ENCODE results near the gene CSPG4. TPM values are rescaled to one million over a fixed set of nuclear protein-coding genes. Genes with fewer than 3 reads are reported as not detected.
"Not testable (repeated sequence)": the region's sequence is repeated elsewhere in the genome, so short reads cannot be mapped to it uniquely, and the experiment has no call there.

CSPG4 gene
- polyA plus RNA-seq, 1 donor, result 6.4 TPM

DNA sequence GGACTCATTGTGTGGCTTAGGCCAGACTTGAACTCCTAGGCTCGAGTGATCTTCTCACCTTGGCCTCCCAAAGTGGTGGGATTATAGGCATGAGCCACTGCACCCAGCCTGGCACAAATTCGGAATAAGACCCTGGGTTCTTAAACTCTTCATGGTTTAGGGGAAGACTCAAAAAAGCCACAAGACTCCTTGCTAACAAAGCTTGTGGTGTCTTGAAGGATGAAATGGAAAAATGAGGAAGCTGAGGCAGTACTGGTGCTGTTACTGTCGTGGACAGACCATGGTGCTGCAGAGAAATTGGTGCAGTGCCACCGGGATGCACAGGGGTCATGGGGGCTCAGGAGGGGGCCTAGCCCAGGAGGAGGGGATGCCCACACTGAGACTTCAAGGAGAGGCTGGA is 20.3 kb downstream of the CSPG4 start:
- not testable (repeated sequence) for DNase-seq

DNA sequence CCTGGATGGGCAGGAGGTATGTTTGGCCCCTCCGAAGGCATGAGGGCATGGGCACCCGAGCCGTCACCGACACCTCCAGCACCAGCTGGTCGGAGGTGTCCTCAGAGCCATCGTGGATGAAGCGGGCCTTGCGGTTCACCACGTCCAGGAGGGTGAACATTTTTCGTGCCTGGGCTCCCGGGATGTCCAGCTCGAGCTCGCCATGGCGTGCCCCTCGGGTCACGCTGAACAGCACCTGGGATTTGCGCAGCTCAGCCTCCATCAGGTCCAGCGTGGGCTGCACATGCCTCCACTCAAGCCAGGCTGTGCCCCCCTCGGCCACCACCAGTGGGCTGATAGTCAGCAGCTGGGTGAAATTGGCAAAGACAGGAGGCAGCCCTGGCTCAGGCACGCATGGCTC is 23.2 kb downstream of the CSPG4 start:
- not testable (repeated sequence) for DNase-seq

DNA sequence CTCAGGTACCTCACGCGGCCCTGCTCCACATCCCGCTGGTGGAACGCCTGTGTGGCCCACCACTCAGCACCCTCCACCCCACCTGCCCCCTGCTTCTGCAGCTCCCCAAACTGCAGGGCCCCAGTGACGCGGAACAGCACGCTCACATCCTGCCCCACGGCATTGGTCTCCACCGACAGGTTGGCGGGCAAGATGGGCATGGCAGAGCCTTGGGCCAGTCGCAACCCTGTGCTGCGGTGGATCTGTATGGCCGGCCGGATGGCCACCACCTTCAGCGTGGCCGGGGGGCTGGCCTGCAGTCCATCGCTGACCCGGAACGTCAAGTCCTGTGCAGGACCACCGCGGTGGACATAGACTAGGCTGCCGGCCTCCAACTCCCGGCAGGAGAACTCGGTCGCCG is 23.8 kb downstream of the CSPG4 start:
- no peak for DNase-seq

DNA sequence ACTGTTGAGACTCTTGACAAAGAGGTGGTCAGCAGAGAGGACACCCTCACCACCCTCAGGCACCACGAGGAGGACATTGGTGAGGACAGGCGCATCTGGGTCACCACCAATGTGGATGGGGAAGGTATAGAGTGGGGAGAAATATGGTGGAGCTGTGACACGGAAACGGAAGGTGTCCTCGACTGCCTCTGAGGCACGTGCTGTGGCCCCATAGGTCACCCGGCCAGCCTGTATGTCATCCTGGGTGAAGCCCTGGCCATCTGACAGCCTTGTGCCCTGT is 24.4 kb downstream of the CSPG4 start:
- no peak for DNase-seq

DNA sequence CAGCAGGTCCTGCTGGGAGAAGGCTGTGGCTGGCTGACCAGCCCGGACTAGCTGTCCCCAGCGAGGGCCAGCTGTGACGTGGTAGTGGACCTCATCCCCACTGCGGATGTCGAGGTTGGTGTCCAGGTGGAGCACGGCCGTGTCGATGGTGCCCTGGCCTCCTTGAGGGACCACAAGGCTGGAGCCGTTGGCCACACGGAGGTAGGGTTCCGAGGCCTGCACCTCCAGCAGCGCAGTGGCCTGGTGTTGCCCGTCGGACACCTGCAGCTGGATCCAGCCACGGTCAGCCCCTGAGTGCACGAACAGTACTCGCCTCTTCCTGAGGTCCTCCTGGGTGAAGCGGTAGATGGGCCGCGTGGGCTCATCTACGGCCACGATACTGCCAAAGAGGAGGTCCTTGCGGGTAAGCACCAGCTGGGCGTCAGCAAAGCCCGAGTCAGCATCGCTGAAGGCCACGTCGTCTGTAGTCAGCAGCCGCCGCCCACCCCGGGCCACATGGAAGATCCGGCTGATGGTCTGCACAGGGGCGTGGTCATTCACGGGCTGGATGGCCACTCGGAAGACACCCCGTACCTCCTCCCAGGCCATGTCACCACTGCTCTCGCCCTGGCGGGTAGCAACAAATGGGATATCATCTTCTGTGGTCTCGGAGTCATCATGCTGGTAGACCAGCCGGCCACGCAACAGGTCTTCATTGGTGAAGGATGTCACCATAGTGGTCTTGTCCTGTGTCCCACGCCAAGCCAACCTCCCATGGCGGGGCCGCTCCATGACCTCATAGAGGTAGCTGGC is 25.0 kb downstream of the CSPG4 start:
- DNase-seq, result no peak

DNA sequence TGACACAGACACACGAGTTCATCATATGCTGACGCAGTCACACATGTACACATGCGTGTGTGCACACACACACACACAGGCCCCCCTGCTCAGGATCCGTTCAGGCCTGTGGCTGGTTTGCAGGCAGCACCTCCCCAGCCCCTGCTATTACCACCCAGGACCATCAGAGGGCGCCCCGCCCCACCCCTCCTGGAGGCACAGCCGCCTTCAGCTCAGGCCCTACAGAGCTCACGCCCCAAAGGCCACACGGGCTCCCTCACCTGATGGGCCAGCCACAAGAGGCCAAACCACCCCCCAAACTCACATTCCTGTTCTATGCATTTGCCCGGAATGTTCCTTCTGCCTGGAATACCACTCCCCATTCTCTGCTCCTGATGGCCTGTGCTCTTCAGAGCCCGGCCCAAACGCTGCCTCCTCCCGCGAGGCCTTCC is 26.4 kb downstream of the CSPG4 start:
- DNase-seq, result peak; percentile 53

DNA sequence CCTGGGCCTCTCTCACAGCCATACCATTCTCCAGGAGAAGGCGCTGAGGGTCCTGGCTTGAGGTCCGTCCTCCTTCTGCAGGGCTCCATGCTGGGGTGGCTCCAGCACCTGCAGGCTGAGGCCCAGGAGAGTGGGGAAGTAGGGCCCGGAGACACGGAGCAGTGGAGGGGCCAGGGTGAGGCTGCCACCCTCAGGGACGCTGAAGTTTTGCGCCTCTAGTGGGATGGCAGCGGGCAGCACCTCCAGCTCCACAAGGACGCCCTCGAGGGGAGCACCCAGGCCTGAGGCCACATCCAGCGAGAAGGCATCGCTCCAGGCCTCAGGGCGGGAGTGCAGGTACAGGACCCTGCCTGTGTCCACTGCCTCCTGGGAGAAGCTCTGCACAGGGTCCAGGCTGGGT is 27.5 kb downstream of the CSPG4 start:
- DNase-seq, result no peak

DNA sequence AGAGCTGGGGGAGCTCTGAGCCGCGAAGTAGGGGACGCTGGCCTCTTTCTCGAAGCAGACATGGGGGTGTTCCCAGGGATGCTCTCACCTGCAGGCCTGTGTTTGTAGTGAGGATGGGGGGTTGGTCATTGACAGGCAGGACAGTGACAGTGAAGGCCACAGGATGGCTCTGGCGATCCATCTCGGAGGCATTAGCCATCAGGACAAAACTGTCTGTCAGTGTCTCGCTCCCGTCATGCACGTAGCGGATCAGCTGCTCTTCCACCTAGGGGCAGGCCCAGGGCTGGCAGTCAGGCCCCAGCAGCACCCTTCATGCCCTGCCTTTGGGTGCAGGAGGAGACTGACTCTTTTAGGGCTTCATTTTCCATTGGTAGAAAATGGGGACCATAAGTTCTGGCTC is 28.0 kb downstream of the CSPG4 start:
- DNase-seq, result no peak

DNA sequence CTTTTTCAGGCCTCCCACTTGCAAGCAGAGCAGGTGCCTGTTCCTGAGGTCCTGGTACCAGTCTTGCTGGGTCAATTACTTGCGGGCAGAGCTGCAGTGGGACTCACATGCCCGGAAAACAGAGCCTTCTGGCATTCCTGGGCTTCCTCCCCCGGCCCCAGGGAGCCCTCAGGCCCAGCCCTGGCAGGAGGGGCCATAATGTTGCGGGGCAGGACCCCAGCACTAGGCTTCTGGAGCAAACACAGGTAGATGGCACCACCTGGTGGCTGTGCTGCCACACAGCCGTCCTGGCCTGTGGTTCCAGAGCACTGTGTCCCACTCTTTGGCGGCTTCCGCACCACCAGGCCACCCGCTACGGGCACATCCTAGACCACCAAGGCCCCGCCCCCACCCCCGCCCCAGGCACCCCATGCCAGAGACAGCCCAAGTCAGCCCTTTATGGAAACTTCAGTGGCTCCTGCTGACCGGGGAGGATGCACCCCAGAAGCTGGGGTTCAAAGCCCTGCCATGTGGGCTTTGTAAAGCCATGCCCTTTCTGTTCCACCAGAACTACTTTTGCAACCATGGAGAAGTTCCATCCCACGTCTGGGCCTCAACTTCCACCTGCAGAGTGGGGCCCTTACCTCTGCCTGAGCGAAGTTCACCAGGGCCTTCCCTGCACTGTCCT is 28.9 kb downstream of the CSPG4 start:
- DNase-seq, result peak; percentile 57

DNA sequence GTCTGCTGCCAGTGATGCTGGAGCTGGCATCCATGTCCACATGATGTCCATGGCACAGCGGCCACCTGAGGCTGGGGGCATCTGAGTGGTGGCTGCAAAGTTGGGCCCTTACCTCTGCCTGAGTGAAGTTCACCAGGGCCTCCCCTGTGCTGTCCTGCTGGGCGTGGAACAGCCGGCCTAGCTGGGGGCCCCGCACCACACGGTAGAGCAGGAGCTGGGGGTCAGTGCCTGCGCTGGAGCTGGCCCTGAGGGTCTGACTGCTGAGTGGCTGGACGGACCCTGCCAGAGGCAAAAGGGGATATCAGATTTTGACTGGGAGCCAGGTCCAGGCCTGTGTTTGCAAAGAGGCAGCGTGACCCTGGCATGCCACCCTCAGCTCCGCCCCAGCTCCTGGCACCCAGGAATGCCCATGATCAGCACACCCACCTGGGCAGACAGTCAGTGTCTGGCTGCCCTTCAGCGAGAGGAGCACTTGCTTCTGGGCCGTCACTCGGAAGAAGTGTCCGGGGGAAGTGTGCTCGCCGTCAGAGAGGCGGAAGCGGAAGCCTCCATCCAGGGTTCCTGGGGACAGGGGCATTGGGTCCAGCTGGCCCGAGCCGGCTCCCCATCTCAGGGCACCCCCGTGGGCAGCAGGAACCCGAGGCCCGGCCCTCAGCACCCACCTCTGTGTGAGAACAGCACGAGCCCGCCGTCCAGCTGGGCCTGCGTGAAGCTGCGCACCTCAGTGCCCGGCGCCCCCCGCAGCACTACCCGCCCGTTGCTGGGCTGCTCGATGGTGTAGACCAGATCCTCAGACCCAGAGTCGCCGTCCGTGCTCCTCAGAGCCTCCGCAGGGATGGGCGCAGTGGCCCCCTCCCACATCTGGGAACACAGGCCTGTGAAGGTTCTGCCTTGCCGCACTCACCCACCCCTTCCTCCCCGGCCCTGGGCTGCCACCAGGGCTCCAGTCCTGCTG is 30.2 kb downstream of the CSPG4 start:
- DNase-seq, result no peak

DNA sequence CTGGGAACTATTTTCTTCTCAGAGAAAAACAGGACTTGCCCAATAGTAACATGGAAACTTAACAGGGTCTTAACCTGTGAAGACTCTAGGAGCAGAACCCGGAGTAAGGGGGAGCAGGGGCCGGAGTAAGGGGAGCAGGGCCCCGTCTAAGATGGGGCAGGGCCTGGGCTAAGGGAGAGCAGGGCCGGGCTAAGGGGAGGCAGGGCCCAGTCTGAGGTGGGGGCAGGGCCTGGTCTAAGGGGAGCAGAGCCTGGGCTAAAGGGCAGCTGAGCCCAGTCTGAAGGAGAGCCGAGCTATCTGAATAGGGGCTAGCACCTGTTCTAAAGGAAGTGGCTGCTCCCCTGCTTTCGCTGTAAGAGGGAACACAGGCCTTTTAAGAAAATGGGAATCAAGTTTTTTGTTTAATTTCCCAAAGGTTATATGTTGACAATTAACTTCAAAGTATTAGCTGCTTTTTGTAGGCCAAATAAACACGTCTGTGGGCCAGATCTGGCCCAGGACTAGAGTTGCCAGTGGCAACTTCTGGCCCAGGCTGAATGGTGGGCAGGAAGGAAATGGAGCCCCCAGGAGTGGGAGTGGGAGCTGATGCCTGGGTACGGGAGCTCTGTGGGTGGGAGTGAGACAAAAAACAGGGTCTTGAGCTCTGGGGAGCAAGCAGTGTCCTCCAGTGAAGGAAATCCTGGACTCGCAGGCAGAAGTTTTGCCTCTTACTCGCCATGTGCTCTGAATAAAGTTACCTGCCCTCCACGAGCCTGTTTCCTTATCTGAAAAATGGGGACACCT is 32.5 kb downstream of the CSPG4 start:
- no peak for DNase-seq

DNA sequence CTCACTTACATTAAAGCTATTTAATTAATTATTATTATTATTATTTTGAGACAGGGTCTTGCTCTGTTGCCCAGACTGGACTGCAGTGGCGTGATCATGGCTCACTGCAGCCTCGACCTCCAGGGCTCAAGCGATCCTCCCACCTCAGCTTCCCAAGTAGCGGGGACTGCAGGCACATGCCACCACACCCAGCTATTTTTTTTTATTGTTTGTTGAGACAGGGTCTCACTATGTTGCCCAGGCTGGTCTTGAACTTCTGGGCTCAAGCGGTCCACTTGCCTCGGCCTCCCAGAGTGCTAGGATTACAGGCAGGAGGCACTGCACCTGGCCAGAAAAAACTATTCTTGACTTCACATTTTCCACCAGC is 34.3 kb downstream of the CSPG4 start:
- not testable (repeated sequence) for DNase-seq

DNA sequence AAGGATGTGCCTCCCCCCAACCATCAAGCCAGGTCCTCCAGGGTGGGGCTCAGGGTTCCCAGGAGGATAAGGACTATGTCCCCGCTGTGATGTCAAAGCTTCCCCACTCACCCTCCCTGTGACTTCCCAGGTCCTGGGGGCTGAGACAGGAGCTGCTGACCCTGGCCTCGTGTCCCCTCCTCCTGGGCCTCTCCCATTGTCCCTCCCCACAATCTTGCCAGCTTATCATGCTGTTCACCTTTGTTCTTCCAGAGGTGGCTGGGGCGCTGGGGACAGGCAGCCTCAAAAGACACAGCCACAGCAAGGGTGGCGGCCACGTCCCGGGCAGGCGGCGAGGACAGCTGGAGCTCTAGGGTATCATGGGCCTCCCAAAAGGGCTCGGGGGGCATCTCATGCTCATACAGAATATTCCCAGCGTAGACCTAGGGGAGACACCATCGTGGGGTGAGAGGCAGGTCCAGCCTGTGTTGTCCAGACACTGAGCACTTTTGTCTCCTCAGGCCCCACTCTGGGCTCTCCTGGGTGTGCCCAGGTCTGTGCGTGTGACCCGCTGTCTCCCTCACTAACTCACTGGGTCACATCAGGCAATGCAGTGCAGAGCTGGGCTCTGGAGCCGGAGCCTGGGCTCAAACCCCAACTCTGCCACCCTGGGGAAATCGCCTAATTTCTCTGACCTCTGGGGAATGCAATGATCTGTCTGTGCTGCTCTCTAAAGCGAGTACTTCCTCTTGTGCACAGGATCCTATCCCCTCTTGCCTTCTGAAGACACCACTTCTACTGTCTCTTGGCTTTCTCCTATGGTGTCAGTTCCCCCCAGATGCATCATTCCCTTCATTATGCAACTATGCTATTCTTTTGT is 35.0 kb downstream of the CSPG4 start:
- no peak for DNase-seq

DNA sequence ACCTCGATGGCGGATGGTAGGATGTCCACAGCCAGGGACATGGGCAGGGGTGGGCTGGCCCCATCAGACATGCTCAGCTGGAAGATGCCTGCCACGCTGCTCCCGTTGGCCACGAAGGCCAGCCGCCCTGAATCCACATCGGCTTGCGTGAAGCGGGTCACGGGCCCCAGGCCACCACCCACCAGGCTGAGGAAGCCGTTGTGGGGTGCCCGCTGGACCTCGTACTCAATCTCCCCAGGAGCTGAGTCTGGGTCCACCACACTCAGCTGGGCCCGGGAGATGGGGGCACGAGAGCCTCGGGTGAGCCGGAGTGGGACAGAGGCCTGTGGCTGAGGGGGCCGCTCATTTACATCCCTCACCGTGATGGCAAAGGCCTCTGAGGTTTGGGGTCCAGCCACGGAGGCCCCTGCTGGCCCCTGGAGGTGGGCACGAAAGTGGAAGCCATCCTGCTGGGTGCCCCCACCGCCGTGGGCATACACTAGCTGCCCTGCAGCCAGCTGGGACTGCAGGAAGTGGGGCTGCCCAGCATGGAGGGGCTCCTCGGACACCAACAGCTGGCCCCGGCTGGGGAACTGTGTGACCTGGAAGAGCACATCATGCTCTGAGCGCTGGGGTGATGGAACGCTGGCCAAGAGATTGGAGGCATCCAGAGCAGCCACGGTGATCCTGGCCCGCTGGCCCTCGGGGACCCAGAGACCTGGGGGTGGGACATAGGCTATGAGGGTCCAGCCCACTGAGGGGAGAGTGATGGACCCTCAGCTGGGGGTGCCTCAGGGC is 35.8 kb downstream of the CSPG4 start:
- no peak for DNase-seq

DNA sequence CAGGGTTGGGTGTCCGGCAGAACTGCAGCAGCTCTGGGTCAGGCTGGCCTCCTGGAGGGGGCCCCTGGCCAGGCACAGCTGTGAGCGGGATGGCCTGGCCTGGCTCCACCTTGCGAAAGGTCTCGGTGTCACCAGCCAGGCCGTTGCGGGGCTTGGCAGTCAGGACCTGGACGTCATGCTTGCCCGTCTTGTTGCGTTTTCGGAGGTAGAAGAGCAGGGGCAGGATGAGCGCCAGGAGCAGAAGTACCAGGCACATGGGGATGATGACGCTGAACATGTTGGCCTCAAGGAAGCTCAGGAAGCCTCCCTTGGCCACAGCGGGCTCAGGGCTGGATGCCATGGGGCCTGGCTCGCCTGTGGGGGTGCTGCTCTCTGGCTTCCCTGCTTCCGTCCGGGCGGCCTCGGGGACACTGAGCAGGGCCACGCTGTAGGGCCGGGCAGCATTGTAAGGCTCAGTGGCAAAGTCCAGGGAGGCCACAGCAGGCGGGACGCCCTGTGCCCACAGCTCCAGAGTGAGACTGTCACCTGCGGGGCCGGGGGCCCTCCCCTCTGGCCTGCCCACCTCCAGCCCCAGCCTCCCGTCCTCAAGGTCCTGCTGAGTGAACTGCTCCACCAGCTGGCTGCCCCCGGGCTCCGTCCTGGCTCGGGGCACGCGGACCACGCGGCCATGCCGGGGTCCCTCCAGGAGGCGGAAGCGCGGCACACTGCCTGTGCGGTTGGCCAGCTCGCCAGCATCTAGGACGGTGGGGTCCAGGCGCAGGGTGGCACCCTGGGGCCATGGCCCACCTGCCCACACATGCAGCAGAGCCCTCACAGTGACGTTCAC is 36.9 kb downstream of the CSPG4 start:
- no peak for DNase-seq

DNA sequence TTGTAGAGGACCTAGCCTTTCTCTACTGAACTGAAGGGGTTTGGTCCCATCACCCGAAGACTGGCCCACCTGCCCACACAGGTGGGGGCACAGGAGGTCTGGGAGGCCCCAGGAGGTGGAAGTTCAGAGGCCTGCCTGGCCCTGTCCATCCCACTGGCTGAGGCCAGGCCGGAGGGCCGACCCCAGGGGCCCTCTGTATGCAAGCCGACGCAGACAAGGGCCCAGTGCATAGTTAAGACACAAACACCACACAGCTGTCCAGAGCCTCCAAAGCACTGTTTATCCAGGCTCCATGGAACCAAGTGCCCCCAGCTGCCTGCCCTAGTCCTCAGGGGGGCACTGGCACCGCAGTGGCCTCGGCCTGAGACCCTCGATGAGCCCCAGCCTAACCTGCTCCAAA is 38.3 kb downstream of the CSPG4 start:
- DNase-seq, result no peak

DNA sequence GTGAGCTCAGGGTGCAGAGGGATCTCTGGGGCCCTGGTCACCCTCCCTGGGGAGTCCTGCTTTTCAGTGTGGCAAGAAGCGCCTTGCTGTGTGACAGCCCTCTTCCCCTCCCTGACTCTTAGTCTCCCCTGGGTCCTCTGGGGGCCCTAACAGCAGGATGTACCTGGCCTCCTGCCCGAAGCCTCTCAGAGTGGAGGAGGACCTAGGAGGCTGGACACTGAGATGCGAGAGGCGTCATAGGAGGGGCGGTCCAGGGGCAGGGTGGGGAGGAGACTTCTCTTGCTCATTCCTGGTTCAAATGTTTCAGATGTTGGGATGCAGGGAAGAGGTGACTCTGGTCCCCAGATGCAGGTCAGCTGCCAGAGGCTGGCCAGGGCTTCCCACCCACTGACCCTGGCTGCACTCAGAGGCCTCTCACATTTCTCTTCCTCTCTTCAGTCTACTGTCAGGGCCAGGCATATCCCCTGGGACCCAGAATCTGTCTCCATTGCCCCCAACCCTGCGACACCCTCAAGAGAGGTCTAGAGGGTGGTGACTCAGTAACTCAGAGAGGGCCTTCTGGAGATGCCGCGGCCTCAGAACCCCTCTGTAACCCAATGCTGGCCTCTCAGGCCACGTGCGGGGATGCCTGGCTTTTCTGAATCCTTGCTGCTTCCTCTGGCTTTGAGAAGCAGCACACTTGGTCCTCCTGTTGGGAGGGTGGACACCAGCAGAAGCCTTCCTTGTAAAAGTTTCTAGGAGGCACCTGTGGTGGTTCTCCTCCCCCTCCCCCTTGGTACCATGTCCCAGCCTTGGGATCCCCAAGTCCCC is 39.0 kb downstream of the CSPG4 start:
- no peak for DNase-seq

DNA sequence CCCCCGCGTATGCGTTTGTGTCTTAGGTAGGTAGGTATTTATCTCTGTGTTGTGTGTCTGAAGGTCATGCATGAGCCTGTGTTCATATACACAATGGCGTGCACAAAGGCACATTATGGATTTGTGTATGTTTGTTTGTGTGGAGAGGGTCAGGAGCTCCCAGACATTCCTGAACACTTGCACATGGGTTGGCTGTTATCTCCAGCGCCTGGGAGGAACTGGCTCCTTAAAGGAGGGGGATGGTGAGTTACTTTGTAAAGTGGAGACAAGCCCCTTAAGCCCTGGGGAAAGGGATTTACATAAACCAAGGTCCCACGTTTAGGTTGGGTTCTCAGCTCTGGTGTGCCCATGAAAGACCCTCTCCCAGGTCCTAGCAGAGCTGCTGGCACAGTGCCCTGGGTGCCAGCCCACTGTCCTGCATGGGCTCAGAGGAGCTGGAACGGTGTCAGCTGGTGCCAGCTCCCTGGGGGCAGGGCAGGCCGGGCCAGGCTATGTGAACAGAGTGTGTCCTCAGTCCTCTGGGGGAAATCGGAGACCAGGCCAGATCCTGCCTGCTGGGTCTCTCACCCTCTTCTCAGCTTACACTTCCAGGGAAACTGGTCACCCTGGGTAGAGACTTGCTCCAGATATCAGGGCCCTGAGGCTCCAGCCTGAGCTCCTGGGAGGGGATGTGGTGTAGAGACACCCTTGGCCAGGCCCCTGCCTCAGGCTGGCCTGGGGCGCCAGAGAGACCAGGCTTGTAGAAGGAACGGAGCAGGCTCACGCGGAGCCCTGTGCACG is 39.8 kb downstream of the CSPG4 start:
- no peak for DNase-seq
